GM19240 (cell line): Measurements from ENCODE around the gene CHD6.

Source experiments
- DNase-seq: peaks from one replicate; pipeline ENCODE4 v3.0.0; 2011; ENCODE audit warnings: low spot score; ENCODE audit not compliant: insufficient read length

The CHD6 gene

DNA sequence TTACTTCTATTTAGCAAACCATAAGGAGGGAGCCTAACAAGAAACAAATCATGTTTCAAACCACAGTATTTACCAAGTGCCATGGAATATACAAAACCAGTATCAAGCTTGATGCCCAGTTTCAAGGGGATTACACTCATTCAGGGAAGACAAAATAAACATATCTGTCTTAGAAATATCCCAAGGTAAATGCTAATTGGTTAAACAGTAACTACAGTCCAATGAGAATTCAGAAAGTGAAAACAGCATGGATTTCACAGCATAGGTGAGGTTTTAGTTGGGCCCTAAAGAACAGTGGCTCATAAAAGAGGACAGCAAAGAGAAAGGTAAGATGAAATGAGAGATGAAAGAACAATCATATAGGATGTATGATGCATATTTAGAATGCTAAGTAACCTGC, 110.3 kb downstream of the CHD6 start:
- no peak for DNase-seq

DNA sequence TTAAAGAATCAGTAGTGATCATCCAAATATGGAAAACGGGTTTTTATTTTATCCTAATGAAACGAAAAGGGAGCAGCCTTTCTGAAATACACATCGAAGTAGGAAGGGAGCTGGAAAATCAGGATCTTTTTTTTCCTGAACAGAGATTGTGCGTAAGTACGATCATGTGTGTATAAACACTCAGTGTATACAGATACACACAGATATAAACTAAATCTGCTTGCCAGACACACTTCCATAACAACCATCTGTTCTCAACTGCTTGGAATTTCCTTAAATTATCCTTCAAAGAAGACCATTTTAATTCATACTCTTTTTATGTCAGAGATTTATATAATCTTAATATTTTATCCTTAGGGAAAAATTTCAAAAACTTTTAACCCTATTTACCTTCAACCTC, 110.7 kb downstream of the CHD6 start:
- no peak for DNase-seq

DNA sequence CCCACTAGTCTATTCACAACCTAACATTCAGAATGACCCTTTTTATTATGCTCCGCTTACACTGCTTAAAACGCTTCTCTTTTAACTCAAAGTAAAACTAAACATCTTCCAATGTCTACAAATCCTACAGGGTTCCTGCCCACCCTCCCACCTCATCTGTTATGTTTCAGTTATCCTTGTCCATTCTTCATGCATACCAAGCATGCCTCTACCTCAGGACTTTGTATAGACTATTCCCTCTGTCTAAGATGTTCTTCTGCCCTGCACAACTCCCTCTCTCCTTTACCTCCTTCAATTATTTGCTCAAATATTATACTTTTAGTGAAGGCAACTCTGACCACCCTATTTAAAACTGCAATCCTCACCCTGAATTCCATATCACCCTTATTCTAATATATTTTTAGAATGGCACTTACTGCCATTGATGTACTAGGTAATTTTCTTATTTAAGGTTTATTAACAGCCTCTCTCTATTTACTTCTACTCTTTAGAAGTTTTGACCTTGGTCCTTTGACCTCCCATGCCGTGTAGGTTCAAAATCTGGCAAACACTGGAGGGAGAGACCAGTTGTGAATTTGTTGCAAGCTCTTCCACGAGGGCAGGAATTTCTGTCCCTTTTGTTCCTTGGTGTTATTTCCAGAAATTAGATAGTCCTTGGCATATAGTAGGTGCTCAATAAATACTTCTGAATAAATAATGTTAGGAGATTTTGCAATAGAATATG, 111.8 kb downstream of the CHD6 start:
- no peak for DNase-seq

DNA sequence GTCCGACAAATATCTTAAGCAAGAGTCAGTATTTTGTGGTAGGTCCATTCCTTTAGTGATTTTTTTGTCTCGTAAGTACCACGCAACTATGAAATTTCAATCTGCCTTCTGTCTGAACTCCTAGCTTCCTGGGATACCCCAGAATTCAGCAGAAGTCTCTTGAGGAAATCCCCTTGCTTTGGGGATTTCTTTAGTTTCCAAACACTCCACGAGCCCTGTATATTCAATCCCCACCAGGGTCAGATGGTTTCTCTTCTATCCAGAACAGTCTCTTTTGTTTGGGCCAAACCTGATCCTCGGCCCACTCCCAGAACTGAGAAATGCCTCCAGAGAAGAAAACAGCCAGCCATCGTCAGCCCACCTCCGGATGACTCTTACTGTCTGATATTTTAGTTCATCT, 113.0 kb downstream of the CHD6 start:
- DNase-seq = no peak

DNA sequence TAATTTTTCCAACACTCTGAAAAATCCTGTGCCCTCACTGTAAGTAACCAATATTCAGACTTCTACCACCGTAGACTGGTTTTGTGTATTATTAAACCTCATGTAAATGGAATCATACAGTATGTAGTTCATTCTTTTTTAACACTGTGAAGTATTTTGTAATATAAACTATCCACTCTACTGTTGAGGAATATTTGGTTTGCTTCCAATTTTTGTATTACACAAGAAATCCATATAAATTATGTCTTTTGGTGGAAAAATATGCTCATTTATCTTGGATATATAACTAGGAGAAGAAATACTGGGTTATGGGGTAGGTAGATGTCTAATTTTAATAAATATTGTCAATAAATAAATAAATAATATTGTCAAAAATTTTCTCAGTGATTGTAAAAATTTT, 116.8 kb downstream of the CHD6 start:
- DNase-seq = no peak

DNA sequence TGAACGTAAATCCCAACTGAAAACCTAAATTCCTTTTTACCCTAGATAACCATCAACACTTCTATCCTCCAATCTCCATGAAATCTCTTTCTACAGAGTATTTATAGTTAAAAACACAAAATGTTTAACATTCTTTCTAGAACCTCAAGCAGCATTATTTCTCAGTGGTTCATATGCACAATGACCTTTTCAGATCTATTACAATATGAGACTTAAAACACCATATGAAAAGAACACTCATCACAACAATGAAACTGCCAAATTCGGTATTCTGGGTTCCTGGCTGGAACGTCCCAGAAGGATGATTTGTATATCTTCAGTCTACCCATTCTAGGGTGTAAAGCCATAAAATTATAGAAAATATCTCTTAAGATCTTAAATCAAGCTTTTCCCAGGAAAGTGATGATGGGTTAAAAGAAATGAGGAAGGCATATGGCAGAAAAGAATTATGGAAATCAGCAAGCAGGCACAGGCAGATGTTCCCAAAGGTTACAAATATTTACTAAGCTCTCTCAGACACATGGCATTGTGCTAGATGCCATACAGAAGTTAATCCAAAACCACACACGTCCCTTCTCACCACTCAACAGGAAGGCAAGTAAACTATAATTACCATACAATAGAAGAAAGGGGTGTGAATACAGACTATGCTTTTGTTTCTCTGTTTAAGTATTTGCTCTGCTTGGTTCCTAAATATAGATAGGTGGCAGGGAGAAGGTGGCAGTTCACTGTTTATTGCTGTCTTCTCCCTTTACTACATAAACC, 118.0 kb downstream of the CHD6 start:
- no peak for DNase-seq

DNA sequence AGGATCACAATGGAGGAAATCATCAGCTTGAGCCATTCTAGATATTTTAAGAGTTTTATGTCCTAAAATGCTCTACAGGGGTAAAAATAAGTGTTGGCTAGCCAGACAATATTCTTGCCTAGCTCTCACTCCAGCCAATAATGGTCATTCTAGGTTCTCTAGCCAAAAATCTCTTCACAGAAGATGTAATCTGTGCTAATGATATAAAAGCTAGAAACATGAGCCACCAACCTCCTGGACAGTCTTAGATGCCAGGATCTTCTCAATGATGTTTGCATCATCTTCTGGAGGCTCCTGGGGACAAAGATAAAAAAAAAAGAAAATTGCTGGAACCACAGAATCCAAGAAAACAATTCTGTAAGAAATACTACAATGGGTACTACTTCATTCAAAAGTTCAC, 119.1 kb downstream of the CHD6 start:
- no peak for DNase-seq

DNA sequence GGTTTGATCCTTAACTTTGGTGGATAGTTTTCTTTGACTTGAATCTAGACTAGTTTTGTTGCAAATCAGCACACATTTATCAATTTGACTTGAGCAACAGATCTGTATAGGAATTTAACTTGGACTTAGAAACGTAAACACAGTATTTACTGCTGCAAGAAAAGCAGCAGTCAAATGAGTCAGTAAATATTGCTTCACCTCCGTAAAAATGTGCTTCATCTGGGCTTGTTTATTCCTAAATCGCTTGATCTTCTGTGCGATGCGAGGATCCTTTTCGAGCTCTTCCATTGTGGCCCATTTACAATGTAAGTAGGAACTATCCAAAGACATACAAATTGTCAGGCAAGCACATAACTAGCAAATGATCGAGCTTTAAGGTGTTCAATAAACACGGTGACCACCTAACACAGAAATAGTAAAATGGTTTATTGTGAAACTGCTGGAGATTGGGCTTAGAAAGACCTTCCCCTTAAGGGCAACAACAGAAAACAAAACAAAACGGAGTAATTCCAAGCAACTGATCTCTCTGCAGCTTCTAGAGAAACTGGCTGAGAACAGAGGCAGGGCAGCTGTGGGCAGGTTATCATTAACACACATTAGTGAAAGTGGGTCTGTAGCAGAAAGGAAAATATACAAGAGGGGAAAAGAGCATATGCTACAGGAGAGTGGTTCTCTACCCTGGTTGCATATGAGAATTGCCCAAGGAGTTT, 120.8 kb downstream of the CHD6 start:
- no peak for DNase-seq

DNA sequence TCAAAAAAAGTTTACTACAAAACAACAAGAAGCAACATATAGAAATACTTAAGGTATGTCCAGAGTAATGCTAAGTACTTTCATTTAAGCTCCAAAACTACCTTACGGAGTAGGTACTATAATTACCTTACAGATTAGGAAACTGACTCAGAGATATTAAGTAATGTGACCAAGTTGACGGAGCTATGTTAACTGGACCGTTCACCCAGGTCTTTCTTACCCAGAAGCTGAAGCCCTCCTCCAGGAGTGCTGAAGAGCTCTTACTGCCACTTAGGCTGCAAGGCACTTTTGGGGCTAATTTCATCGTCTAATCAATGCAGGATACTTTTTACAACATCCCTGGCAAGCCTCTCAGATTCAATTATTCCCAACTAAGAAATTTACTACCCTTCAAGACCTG, 123.7 kb downstream of the CHD6 start:
- DNase-seq = no peak

DNA sequence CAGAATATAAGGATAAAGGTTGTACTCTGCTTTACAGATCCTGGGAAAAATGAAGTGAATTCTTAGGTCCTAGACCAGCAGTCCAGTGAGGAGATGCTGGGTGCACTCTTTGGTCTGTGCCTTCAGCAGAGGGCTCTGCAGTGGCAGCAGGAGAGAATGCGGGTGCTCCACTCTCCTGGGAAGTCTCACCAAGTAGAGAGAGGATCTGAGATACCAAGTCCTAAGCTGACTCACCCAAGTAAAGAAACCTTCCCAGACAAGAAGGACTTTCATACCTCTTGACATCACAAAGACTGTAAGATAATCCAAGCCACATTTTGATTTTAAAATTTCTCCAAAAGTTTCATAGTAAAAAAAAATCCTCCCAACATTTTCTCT, 134.6 kb downstream of the CHD6 start:
- no peak for DNase-seq

DNA sequence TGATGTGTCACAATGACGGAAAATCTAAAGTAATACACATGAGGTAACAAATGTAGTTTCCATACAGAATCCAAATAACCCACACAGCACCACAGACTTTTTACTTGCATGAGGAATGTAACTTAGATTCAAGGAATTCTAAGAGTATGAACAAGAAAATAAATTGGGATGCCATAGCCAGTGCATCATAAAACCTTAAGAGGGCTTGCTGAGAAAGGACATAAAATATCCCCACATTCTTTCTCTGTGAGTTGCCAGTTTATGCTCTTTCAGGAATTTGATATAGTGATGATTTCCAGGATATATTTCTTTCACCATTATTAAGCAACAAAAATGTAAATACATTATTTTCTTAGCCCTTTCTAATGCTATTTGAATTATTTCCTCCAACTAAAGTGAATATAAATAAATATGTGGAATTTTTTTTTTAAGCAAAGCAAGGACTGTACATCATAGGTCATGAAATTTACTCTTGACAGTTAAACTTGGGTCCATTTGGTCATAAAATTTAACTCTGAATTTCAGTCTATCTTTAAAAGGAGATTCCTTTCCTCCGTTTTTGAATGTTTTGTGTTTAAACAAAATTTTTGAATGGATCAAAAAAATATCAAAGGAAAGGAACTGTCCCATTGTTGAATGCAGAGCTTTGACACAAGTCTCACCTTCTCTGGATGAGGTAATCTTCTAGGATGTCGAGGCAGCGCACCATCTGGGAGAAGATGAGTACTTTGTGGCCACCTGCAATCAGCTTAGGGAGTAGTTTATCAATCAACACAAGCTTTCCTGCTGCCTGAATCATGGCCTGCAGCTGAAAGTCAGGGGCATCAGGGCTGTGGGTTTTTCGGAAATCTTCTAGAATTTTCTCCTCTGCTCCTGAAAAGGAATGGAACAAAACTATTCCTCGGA, 135.3 kb downstream of the CHD6 start:
- no peak for DNase-seq

DNA sequence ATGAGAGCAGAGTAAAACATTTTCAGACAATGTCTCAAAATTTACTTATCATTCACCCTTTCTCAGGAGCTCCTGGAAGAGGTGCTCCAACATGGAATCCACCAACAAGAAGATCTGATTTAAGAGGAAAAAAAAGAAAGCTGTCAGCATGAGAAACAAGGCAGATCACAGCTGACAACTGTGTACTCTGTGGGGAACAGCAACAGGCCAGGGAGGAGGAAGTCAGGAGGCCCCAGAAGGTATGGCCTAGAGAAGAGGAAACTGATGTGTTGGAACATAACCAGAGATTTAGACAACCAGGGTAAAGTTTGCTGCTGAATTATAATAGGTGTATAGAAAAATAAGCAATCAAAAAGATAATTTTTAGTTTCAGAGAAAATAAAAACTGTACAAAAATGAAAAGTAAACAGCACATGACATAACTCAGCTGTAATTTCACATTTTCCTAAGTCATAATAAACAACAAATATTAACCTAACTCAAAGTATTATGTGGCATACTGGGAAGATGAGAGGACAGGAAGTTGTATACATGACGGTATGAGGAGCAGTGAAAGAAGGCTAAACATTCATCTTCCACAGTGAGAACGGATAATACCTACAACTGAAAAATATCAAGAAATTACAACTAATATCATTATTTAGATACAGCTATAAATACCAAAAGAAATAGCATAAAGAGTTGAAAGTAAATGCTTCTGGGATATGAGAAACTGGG, 138.0 kb downstream of the CHD6 start:
- no peak for DNase-seq

DNA sequence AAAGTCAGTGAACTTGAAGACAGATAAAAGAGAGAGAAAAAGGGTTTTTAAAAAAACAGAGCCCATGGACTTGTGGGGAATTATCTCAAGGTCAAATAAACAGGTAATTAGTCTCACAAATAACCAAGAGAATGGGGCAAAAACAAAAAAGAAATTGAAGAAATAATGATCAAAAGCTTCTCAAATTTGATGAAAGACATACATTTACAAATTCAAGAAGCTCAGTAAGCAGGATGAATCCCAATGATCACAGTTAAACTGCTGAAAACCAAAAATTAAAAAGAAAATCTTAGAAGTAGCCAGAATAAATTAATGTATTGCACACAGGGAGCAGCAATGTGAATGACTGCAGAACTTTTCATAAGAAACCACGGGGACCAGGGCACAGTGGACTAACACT, 139.1 kb downstream of the CHD6 start:
- no peak for DNase-seq

DNA sequence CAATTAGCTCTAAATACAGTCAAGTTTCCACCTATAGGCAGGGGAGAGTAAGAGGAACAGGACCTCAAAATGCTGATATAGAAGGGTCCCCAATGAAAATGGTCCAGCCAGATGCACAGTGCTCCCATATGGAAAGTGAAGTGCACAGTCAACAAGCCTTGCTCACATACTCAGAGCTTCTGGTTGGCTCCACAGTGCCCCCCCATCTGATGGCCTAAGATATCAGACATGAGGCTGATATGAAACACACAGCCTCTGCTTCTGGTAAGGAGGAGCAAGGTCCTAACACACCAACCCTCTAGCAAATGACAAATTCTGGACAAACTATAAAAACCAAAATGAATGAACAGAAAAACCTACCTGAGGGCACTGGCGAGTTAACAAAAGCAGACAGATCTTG, 140.2 kb downstream of the CHD6 start:
- no peak for DNase-seq

DNA sequence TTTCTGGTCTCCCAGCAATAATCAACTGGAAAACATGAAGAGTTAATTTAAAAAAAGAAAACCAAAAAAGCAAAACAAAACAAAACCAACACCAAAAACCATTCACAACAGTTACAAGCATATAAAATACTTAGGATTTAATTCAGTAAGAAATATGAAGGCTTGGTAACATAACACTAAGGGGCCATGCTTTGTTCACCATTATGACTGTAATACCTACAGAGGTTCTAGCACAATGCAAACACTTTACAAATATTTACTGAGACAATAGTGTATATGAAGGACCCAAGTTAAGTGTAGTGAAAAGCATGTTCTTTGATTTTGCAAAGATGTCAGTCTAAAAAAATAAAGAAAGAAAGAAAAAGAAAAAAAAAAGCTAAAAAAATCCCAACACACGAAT, 141.7 kb downstream of the CHD6 start:
- DNase-seq = no peak

DNA sequence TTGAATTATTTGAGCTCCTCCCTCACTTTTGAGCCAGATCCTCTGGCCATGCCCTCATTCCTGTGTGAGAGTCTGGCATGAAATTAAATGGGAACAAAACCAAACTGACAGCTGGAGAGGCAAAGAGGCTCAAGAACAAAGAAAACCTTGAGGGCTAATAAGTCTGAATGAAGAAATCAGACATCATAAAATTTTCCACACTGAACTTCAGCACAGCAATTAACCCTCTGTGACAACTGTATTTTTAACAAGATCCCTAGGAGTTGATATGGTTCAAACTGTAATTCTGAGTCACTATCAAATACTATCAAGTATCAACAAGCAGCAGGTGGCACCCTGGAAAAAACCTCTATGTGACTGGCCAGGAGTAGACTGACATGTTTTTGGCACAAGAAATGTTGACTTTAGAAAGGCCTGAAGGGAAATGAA, 142.2 kb downstream of the CHD6 start:
- DNase-seq = no peak

DNA sequence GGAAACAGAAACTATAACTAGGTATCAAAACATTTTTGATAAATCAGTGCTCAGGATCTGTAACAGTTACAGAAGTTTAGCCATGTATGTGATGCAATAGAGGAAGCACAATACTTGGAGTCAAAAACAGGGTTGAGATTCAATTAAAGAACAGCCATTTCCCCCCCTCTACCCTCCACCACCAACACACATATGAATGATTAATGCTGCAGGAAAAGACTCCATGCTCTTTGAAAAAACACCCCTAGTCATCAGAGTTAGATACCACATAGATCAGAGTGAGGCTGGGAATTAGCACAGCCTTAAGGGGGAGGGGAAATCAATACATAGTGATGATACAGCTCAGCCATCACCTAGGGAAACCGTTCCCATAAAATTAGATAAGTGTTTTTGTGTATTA, 142.7 kb downstream of the CHD6 start:
- DNase-seq = no peak

DNA sequence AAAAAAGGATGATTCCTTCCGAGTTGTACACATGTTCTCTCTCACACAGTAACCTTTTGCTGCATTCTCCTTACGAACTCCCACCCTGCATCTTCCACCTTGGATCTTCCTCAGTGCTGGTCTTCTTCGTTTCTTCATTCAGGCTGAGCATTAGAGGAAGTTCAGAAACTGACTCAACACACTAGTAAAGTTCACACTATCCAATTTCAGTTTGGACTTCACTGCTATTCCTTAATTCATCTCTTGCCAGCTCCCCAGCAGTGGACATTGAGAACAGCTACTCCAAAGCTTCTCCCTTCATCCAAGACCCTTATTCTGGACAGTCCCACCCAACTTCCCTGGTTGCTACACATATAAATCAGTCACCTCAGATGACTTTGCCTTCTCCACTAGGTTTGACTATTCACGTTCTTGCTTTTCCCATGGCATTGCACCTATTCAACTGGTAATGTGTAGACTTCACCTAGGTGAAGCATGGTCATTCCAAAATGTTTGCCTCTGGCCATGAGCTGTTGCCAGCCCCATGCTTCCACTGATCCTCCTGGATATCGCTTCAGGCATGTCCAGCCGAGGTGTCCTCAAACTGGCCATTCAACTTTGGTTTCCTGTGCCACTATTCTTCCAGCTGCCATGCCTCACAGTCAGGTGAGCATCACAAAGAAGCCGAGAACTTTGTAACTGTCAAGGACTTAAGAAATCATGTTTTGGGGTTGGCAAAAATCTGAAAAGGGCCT, 147.6 kb downstream of the CHD6 start:
- DNase-seq = no peak

DNA sequence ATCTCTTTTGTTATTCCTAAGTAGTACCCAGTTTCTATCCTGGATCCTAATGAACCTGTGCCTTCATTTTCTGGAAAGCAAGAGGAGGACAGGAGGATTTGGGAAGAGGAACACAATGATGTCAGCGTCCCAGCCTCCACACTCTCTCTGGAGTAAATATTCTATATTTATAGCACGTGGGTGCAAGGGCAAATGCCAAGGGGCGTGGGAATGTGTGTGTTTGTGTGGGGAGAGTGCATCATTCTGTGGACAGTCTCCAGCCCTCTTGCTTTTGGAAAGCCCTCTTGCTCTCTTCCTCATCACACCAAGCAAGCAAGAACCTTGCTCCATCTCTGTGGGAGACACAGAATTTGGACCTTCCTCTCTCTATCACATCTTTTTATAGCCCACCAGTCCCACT, 148.3 kb downstream of the CHD6 start:
- no peak for DNase-seq

DNA sequence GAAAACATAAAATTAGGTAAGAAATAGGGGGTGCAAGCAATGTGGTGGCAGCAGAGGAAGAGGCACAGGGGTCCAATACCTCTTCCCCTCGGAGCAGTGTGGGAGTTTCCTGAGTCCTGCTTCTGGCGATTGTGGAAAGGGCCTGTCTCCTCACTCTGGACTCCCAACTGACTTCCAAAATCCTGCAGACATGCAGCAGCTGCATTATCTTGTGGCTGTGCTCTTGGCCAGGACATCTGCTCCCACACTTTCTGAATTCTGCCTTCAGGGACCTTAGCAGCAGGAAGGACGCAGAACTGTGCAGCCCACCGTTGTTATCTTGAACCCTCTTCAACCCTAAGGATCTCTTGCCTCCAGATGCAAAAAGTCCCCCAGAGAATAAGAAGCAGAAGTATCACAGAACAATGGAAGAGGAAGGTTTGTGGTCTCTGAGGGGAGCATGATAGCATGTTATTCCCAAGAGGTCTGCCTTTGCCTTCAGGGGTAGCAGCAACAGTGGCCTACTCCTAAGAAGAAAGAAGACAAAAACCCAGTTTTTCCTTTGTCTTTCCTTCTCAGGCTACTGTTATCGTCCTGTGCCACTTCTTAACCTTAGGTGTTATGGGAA, 149.1 kb downstream of the CHD6 start:
- no peak for DNase-seq
